ENCODE data around the gene ANKFN1.

DNA sequence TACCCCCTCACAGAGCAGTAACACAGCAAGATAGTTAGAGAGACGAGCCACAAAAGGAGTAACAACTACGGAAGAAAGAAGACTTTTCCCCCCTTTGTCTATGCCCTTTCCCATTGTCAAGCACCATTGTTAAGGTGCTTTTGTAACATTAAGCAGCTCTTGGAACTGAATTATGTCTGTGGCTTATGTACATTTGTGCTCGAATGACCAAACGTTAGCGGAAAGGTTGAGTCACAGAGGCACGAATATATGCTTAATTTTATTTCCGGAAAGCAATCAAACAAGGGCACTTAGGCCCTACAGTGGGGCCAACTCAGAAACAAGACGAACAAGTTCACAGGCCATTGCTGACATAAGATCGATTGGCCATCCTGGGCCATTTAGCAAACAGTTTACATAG lies 109.5 kb downstream of the ANKFN1 start:
- TF ChIP-seq, protein P1, sequence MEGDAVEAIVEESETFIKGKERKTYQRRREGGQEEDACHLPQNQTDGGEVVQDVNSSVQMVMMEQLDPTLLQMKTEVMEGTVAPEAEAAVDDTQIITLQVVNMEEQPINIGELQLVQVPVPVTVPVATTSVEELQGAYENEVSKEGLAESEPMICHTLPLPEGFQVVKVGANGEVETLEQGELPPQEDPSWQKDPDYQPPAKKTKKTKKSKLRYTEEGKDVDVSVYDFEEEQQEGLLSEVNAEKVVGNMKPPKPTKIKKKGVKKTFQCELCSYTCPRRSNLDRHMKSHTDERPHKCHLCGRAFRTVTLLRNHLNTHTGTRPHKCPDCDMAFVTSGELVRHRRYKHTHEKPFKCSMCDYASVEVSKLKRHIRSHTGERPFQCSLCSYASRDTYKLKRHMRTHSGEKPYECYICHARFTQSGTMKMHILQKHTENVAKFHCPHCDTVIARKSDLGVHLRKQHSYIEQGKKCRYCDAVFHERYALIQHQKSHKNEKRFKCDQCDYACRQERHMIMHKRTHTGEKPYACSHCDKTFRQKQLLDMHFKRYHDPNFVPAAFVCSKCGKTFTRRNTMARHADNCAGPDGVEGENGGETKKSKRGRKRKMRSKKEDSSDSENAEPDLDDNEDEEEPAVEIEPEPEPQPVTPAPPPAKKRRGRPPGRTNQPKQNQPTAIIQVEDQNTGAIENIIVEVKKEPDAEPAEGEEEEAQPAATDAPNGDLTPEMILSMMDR (conservative IDR thresholded peaks at IDR 0.05; ENCODE audit: low read length): no peak
- TF ChIP-seq EZH2phosphoT487 (IDR thresholded peaks at IDR 0.05; ENCODE audit: borderline replicate concordance): no peak

Measured in Loucy (cell line).